Measurements from ENCODE around the gene MMEL1.

MMEL1 gene

DNA sequence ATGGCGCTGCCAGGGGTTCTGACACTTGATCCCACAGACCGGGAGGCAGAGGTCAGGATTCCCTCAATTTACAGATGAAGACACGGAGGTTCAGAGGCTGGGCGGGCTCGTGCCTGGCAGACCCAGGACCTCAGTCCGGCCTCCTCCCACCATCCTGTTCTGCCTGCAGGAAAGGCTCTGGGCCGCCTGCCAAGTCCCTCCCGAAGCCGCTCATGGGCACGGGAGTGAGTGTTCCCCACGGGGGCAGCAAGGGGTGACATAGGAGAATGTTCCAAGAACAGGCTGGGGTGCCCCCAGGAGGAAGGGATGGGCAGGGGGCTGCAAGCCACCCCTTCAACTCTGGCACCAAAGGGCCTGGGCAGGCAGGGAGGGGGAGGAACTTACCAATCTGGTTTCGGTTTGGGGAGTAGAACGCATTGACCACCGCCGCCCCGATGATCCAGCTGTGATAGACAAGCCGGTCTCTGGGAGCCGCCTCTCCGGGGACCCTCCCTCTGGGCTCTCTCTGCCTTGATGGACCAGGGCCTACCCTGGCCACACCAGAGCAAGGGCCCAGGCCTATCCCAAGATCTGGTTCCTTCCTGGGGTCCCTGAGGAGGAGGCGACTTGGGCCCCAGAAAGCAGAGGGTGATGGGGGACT, 38.7 kb downstream of the MMEL1 start:
- peak; percentile 76 for DNase-seq (ENCODE audit: low spot score)

DNA sequence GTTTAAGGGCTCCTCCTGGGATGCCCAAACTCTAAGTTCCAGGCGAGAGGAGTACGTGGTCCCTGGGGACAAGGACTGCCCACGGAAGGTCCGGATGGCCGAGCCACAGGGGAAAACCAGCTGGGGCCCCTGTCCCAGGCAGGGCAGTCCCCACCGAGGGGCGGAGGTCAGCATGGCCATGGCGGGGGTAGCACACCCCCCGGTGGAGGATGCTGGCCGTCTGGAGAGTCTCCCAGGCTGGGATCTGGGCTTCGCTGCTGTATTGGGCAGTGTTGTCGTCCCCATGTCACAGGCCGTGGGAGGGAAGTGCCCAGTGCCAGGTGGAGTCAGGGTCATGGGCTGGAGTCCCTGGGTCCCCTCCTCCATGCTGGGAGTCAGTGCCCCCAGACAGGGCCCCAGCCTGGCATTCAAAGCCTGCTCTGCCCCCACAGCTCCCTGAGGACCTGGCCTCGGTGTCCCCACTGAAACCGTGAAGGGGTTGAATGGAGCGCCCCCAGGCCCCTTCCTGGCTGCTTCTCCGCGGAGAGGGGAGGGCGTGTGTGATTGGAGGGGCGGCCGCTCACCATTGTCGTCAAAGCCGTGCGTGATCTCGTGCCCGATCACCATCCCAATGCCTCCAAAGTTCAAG, 39.5 kb downstream of the MMEL1 start:
- Histone ChIP-seq H3K27ac (ENCODE audit: poor library complexity, severe bottlenecking) (no peak overlapping the region), H3K27me3 (ENCODE audit: insufficient read depth, poor library complexity, severe bottlenecking) (no peaks in the 10 kb centered on the region), H3K4me1 (ENCODE audit: insufficient read depth, poor library complexity, severe bottlenecking) (no peaks in the 10 kb centered on the region), H3K36me3 (ENCODE audit: low read depth) (no peaks in the 10 kb centered on the region), H3K9me3 (ENCODE audit: severe bottlenecking) (no peaks in the 10 kb centered on the region), H3K4me3 (ENCODE audit: severe bottlenecking) (no peak overlapping the region)
- DNase-seq (ENCODE audit: low spot score) = no peak
- TF ChIP-seq, protein P1, sequence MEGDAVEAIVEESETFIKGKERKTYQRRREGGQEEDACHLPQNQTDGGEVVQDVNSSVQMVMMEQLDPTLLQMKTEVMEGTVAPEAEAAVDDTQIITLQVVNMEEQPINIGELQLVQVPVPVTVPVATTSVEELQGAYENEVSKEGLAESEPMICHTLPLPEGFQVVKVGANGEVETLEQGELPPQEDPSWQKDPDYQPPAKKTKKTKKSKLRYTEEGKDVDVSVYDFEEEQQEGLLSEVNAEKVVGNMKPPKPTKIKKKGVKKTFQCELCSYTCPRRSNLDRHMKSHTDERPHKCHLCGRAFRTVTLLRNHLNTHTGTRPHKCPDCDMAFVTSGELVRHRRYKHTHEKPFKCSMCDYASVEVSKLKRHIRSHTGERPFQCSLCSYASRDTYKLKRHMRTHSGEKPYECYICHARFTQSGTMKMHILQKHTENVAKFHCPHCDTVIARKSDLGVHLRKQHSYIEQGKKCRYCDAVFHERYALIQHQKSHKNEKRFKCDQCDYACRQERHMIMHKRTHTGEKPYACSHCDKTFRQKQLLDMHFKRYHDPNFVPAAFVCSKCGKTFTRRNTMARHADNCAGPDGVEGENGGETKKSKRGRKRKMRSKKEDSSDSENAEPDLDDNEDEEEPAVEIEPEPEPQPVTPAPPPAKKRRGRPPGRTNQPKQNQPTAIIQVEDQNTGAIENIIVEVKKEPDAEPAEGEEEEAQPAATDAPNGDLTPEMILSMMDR (IDR thresholded peaks at IDR 0.05; ENCODE audit: poor library complexity, severe bottlenecking) = no peak
- no peak for ATAC-seq (ENCODE audit: low read depth)

More for the DNA sequence above, 38.7 kb downstream of the MMEL1 start:
- peak overlapping the region; percentile 2 for H3K4me3 ChIP-seq (ENCODE audit: severe bottlenecking)
- peak; percentile 54 for ATAC-seq (ENCODE audit: low read depth)
- H3K27me3 ChIP-seq (ENCODE audit: insufficient read depth, poor library complexity, severe bottlenecking) = peaks cover 6% of the 10 kb centered on the region
- TF ChIP-seq, protein P1 (IDR thresholded peaks at IDR 0.05; ENCODE audit: poor library complexity, severe bottlenecking) = no peak
- H3K36me3 ChIP-seq (ENCODE audit: low read depth) = no peaks in the 10 kb centered on the region
- no peaks in the 10 kb centered on the region for H3K4me1 ChIP-seq (ENCODE audit: insufficient read depth, poor library complexity, severe bottlenecking)
- H3K9me3 ChIP-seq (ENCODE audit: severe bottlenecking) = no peaks in the 10 kb centered on the region
- no peak overlapping the region for H3K27ac ChIP-seq (ENCODE audit: poor library complexity, severe bottlenecking)

DNA sequence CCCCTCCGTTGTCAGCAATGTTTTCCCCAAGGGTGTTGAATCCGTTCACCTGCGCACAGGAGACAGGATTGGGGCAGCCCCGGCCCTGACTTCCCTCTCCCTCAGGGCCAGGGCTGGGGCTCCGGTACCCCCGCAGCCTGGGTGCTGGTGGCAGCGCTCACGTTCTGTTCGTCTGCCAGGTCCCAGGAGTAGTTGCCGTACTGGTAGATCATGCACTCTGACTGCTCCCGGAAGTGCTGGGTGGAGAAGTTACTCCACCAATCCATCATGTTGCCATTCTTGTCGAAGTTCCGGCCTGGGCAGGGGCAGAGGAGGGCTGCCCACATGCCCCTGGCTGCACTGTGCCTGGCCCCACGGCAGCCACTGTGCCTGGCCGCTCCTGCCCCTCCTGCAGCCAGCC, 40.1 kb downstream of the MMEL1 start:
- no peak overlapping the region for H3K4me3 ChIP-seq (ENCODE audit: severe bottlenecking)
- no peaks in the 10 kb centered on the region for H3K36me3 ChIP-seq (ENCODE audit: low read depth)
- no peaks in the 10 kb centered on the region for H3K27me3 ChIP-seq (ENCODE audit: insufficient read depth, poor library complexity, severe bottlenecking)
- no peak overlapping the region for H3K27ac ChIP-seq (ENCODE audit: poor library complexity, severe bottlenecking)
- H3K4me1 ChIP-seq (ENCODE audit: insufficient read depth, poor library complexity, severe bottlenecking) = no peaks in the 10 kb centered on the region
- DNase-seq (ENCODE audit: low spot score) (no peak), ATAC-seq (ENCODE audit: low read depth) (no peak)
- H3K9me3 ChIP-seq (ENCODE audit: severe bottlenecking) = no peaks in the 10 kb centered on the region
- TF ChIP-seq, protein P1 (IDR thresholded peaks at IDR 0.05; ENCODE audit: poor library complexity, severe bottlenecking) = no peak

DNA sequence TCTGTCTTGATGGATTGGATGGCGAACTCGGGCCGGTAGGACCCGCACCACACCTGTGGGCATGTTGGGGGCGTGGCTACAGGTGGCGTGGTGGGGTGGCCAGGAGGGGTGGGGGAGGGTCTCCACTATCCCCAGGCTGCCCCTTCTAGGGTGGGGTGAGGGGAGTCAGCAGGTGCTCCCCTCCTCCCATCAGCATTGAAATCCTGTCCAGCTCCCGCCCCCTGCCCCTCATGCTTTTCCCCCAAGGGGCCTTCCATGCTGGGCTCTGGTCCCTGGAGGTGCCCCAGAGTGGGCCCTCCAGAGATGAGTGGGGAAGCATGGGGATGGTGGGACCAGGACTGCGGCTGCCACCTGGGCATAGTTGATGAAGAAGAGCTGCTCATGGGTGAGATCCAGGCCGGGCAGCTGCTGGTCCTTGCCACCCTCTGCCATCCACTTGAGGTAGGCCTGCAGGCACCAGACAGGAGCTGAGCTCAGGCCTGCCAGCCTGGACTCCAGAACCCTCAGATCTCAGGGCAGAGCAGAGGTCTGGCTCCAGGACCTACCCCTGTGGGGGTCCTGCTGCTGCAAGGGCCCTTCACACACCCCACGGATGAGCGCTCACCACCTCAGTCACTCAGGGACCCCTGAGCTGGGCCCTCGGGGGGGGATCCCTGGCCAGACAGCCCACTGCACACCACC, 41.1 kb downstream of the MMEL1 start:
- ATAC-seq (ENCODE audit: low read depth) (no peak), DNase-seq (ENCODE audit: low spot score) (no peak)
- Histone ChIP-seq H3K9me3 (ENCODE audit: severe bottlenecking) (no peaks in the 10 kb centered on the region), H3K27ac (ENCODE audit: poor library complexity, severe bottlenecking) (no peak overlapping the region), H3K4me1 (ENCODE audit: insufficient read depth, poor library complexity, severe bottlenecking) (no peaks in the 10 kb centered on the region), H3K4me3 (ENCODE audit: severe bottlenecking) (no peak overlapping the region), H3K36me3 (ENCODE audit: low read depth) (no peaks in the 10 kb centered on the region), H3K27me3 (ENCODE audit: insufficient read depth, poor library complexity, severe bottlenecking) (no peaks in the 10 kb centered on the region)
- TF ChIP-seq, protein P1 (IDR thresholded peaks at IDR 0.05; ENCODE audit: poor library complexity, severe bottlenecking) = no peak

DNA sequence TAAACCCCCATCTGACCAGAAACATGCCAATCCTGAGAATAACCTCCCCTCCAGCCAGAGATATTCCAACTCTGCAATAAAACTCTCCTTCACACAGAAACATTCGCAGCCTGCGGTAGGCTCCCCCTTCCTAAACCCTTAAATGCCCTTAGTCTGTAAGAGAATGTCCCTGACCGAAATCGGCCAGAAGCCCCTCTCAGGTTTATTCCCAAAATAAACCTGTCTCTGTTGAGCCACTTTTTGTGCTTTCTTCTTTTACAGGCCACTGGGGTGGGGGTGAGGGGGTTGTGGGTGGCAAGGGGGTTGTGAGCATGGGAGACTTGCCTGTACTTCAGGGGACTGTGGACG, 41.6 kb downstream of the MMEL1 start:
- ATAC-seq (ENCODE audit: low read depth) (no peak), DNase-seq (ENCODE audit: low spot score) (no peak)
- Histone ChIP-seq H3K27ac (ENCODE audit: poor library complexity, severe bottlenecking) (no peak overlapping the region), H3K36me3 (ENCODE audit: low read depth) (no peaks in the 10 kb centered on the region), H3K4me3 (ENCODE audit: severe bottlenecking) (no peak overlapping the region), H3K9me3 (ENCODE audit: severe bottlenecking) (no peaks in the 10 kb centered on the region), H3K27me3 (ENCODE audit: insufficient read depth, poor library complexity, severe bottlenecking) (no peaks in the 10 kb centered on the region), H3K4me1 (ENCODE audit: insufficient read depth, poor library complexity, severe bottlenecking) (no peaks in the 10 kb centered on the region)
- TF ChIP-seq, protein P1 (IDR thresholded peaks at IDR 0.05; ENCODE audit: poor library complexity, severe bottlenecking) = no peak

Data from RWPE2 (cell line).